Breast epithelium (tissue), 3 donors: ENCODE data around the gene ZBED4.

Experiments
- CTCF ChIP-seq, 3 donors: fragments of 450-650 bp; IDR thresholded peaks; one replicate each; pipeline ENCODE4 v1.5.1; 2016 to 2017; ENCODE audit warnings: antibody characterized with exemption in 3 of 3, mild to moderate bottlenecking in 3 of 3, moderate library complexity in 3 of 3
- POLR2A ChIP-seq: fragments of 450-650 bp; IDR thresholded peaks from one replicate; pipeline ENCODE4 v1.6.1; 2016; ENCODE audit warnings: antibody characterized with exemption, mild to moderate bottlenecking, moderate library complexity

GRCh38 chr22:49916831-49917230, 63.2 kb downstream of the ZBED4 start:
- TF ChIP-seq CTCF (IDR thresholded peaks at IDR 0.05) (no peak), POLR2A (no peak)
